Measurements from ENCODE around the gene MSL3. TPM values are rescaled to one million over a fixed set of nuclear protein-coding genes. Genes with fewer than 3 reads are reported as not detected.

The MSL3 gene
- total and polyA plus RNA-seq, 7 experiments from 2014 or later: 66.3 to 164 (median 120) TPM

Other genes with a start within 250 kb of the MSL3 start
- gene ARHGAP6, start 92.3 kb upstream of the MSL3 start, total RNA-seq: under 1 TPM in 2 of 5 experiments, not detected in 3; 0.11 to 0.83 TPM
- not detected for gene ARHGAP6, start 92.3 kb upstream of the MSL3 start, polyA plus RNA-seq